ENCODE results near the gene DHRS9. TPM values are rescaled to one million over a fixed set of nuclear protein-coding genes. Genes with fewer than 3 reads are reported as not detected.

Gene DHRS9
- total RNA-seq, 1 donor from 2014 or later = not detected

DNA sequence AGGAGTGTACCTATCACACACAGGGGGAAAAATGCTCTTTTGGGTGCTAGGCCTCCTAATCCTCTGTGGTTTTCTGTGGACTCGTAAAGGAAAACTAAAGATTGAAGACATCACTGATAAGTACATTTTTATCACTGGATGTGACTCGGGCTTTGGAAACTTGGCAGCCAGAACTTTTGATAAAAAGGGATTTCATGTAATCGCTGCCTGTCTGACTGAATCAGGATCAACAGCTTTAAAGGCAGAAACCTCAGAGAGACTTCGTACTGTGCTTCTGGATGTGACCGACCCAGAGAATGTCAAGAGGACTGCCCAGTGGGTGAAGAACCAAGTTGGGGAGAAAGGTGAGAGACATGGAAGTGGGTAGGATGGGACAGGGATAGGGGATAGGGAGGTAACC is 12.2 kb downstream of the DHRS9 start:
- DNase-seq (ENCODE audit: extremely low spot score, unreplicated experiment) = no peak
- Mint-ChIP-seq H3K4me1 (ENCODE audit: unreplicated experiment) (no peaks in the 10 kb centered on the region), H3K36me3 (ENCODE audit: unreplicated experiment) (no peaks in the 10 kb centered on the region), H3K27ac (ENCODE audit: unreplicated experiment) (no peak overlapping the region), H3K4me3 (ENCODE audit: unreplicated experiment) (no peak overlapping the region), H3K9me3 (ENCODE audit: unreplicated experiment) (peaks cover 15% of the 10 kb centered on the region), H3K27me3 (ENCODE audit: unreplicated experiment) (peaks cover 22% of the 10 kb centered on the region)
- TF ChIP-seq, protein P1, sequence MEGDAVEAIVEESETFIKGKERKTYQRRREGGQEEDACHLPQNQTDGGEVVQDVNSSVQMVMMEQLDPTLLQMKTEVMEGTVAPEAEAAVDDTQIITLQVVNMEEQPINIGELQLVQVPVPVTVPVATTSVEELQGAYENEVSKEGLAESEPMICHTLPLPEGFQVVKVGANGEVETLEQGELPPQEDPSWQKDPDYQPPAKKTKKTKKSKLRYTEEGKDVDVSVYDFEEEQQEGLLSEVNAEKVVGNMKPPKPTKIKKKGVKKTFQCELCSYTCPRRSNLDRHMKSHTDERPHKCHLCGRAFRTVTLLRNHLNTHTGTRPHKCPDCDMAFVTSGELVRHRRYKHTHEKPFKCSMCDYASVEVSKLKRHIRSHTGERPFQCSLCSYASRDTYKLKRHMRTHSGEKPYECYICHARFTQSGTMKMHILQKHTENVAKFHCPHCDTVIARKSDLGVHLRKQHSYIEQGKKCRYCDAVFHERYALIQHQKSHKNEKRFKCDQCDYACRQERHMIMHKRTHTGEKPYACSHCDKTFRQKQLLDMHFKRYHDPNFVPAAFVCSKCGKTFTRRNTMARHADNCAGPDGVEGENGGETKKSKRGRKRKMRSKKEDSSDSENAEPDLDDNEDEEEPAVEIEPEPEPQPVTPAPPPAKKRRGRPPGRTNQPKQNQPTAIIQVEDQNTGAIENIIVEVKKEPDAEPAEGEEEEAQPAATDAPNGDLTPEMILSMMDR (IDR thresholded peaks at IDR 0.05) = no peak

DNA sequence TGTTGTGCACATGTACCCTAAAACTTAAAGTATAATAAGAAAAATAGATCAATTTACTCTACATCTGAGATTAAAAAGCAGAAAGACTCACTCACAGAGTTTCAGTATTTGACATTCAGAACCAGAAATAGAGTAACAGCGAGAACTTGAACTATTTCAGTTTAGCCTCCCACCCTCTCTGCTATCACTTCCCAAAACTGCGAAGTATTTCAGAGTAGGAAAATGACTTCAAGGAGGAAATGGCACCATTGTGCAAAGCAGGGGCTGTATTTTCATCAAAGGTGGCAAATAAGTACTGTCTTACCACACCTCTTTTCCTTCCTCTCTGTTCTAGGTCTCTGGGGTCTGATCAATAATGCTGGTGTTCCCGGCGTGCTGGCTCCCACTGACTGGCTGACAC is 13.6 kb downstream of the DHRS9 start:
- no peak overlapping the region for H3K27ac Mint-ChIP-seq (ENCODE audit: unreplicated experiment)
- no peak overlapping the region for H3K4me3 Mint-ChIP-seq (ENCODE audit: unreplicated experiment)
- no peak for DNase-seq (ENCODE audit: extremely low spot score, unreplicated experiment)
- TF ChIP-seq, protein P1 (IDR thresholded peaks at IDR 0.05) = no peak
- H3K4me1 Mint-ChIP-seq (ENCODE audit: unreplicated experiment) = no peaks in the 10 kb centered on the region
- H3K27me3 Mint-ChIP-seq (ENCODE audit: unreplicated experiment) = peaks cover 22% of the 10 kb centered on the region
- no peaks in the 10 kb centered on the region for H3K36me3 Mint-ChIP-seq (ENCODE audit: unreplicated experiment)
- H3K9me3 Mint-ChIP-seq (ENCODE audit: unreplicated experiment) = peaks cover 15% of the 10 kb centered on the region

DNA sequence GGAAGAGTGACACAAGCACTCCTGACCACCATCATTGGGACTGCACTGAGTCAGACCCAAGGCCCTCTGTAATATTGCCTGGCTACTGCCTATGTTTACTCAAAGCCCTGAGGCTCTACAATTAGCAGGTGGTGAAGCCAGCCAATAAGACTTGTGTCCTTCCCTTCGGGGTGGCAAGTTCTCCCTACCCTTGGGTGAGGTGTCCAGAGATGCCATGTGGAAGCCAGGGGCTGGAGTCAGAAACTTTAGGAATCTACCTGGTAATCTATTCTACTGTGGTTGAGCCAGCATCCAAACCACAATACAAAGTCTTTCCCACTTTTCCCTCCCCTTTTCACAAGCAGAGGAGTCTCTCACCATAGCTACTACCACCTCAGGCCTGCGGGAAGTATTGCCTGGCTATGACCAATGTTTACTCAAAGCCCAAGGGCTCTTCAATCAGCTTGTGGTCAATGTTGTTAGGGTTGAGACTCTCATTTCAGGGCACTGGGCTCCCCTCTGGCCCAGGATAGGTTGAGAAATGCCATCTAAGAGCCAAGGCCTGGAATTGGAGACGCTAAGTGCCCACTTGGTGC is 17.6 kb downstream of the DHRS9 start:
- Mint-ChIP-seq H3K36me3 (ENCODE audit: unreplicated experiment) (no peaks in the 10 kb centered on the region), H3K27ac (ENCODE audit: unreplicated experiment) (no peak overlapping the region), H3K4me3 (ENCODE audit: unreplicated experiment) (no peak overlapping the region), H3K4me1 (ENCODE audit: unreplicated experiment) (no peaks in the 10 kb centered on the region), H3K9me3 (ENCODE audit: unreplicated experiment) (peaks cover 15% of the 10 kb centered on the region), H3K27me3 (ENCODE audit: unreplicated experiment) (peaks cover 29% of the 10 kb centered on the region)
- TF ChIP-seq, protein P1 (IDR thresholded peaks at IDR 0.05) = no peak
- no peak for DNase-seq (ENCODE audit: extremely low spot score, unreplicated experiment)

DNA sequence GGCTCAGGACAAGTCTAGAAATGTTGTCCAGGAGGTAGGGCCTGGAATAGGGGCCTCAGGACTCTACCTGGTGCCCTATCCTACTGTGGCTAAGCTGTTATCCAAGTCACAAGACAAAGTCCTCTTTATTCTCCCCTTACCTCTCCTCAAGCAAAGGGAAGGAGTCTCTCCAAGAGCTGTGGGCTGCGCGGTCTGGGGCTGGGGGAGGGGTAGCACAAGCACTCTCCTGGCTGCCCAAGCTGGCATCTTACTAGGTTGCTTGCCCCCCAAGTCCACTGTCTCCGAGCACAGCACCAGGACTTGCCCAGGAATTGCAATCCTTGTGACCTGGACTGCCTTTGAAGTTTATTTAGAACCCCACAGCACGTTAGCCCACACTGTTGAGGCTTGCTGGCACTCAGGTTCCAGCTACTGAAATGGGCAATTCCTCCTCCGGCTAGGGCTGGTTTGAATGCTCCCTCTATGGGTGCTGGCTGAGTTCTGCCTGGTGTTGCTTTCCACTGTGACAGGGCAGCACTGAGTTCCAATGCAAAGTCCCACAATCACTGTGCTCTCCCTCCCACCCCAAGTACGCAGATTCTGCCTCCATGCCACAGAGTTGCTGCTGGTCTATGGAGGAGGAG is 18.5 kb downstream of the DHRS9 start:
- TF ChIP-seq, protein P1 (IDR thresholded peaks at IDR 0.05) = no peak
- peaks cover 29% of the 10 kb centered on the region for H3K27me3 Mint-ChIP-seq (ENCODE audit: unreplicated experiment)
- no peak overlapping the region for H3K27ac Mint-ChIP-seq (ENCODE audit: unreplicated experiment)
- H3K36me3 Mint-ChIP-seq (ENCODE audit: unreplicated experiment) = no peaks in the 10 kb centered on the region
- H3K4me1 Mint-ChIP-seq (ENCODE audit: unreplicated experiment) = no peaks in the 10 kb centered on the region
- DNase-seq (ENCODE audit: extremely low spot score, unreplicated experiment) = no peak
- H3K9me3 Mint-ChIP-seq (ENCODE audit: unreplicated experiment) = peaks cover 15% of the 10 kb centered on the region
- no peak overlapping the region for H3K4me3 Mint-ChIP-seq (ENCODE audit: unreplicated experiment)

DNA sequence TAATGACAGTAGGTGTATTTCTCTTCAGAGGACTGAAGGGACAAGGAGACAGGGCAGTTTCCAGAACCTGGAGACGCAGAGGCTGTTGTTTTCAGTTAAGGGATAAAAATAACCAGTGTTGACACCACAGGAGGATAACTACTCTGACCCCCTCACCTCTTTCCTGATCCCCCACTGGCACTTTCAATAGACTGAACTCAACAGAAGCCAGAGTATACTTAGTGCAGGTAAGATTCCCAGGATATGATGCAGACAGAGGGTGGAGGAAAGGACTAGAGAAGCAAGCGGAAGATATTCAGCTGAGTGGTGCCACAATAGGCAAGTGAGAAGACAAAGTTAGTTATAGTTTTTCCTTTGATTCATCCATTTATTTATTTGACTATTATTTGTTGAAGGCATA is 19.8 kb downstream of the DHRS9 start:
- TF ChIP-seq, protein P1 (IDR thresholded peaks at IDR 0.05) = no peak
- H3K4me1 Mint-ChIP-seq (ENCODE audit: unreplicated experiment) = peaks cover 4% of the 10 kb centered on the region
- H3K27me3 Mint-ChIP-seq (ENCODE audit: unreplicated experiment) = peaks cover 29% of the 10 kb centered on the region
- H3K4me3 Mint-ChIP-seq (ENCODE audit: unreplicated experiment) = no peak overlapping the region
- DNase-seq (ENCODE audit: extremely low spot score, unreplicated experiment) = no peak
- no peak overlapping the region for H3K27ac Mint-ChIP-seq (ENCODE audit: unreplicated experiment)
- H3K9me3 Mint-ChIP-seq (ENCODE audit: unreplicated experiment) = peaks cover 15% of the 10 kb centered on the region
- H3K36me3 Mint-ChIP-seq (ENCODE audit: unreplicated experiment) = no peaks in the 10 kb centered on the region
